GM19397 (cell line): Measurements from ENCODE around the gene ID3.
"Not testable (repeated sequence)": the region's sequence is repeated elsewhere in the genome, so short reads cannot be mapped to it uniquely, and the experiment has no call there.

Source experiments
- ATAC-seq: cut with Tn5 transposase; IDR thresholded peaks from one replicate; pipeline ENCODE4 v1.9.1; 2021; ENCODE audit warnings: mild to moderate bottlenecking, moderate library complexity; ENCODE audit not compliant: unreplicated experiment

The ID3 gene

DNA sequence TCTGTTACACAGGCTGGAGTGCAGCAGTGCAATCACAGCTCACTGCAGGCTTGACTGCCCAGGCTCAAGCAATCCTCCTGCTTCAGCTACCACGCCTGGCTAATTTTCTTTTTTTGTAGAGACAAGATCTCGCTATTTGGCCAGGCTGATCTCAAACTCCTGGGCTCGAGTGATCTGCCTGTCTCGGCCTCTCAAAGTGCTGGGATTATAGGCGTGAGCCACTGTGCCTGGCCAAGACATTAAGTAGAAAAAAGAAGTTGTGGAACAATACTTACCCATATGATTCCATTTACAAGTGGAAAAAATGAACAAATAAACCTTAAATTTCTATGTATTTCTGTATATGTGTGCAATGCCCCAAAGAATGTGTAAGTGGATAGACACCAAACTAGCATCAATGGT is 30.3 kb upstream of the ID3 start:
- ATAC-seq: no peak

DNA sequence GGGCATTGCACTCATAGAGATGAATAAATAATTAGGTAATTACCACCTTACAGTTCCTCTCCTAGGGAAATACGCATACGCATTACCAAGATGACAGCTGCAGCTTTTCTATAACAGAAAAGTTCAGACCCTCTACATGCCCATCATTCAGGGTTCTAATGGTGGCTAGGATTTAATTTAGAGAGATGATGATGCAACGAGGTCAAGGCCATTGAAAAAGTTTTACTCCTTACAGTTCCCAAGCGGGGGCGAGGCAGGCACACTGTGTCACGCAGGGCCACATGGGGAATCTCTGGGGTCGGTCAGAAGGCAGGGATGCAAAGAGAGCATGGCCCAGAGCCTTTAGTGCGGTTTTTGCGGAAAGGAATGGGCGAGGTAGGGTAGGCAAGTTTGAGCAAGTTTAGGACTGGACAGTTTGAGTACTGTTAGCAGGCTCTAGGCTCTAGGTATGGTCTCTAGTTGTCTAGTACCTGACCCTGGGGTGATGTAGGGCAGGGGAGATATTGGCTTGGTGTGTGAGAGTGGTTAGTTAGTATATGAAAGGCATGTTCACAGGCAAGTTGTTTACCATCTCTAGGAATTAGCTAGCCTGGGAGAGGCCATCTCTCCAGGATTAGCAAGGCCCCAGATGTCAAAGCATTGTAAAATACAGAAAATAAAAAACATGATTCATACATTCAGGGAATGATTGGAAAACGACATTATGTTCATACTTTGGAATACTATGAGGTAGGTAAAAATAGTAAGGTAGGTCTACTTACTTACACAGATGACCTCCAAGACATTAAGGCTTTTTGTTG is 29.6 kb upstream of the ID3 start:
- ATAC-seq: no peak

DNA sequence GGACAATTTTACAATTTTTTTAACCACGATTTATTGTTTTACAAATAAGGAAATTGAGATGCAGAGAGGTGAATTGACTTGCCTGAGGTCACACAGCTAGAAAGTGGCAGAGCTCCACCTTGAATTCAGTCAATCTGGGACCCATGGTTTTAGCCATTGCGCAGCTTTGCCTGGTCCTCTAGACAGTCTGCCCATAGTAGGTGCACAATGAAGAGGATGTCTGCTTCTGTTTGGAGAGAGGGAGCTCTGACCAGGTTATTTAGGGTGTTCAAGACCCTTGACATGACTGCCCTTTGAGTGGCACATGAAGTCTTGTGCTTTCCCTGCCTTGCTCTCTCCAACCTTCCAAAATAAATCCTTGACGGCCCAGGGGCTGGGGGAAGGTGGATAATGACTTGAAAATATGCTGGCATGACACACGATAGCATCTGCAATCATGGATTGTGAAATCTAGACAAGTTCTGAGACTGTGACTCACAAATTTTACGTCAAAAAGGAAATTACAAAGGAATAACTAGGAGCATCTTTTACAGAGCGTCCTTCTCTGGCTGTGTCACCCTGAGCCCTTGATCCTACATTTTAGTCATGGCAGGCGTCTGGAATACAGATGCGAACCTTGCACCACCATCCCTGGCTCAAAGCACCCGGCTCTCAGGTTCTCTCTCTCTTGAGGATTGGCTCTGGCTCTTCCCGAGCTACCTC is 26.2 kb upstream of the ID3 start:
- no peak for ATAC-seq

DNA sequence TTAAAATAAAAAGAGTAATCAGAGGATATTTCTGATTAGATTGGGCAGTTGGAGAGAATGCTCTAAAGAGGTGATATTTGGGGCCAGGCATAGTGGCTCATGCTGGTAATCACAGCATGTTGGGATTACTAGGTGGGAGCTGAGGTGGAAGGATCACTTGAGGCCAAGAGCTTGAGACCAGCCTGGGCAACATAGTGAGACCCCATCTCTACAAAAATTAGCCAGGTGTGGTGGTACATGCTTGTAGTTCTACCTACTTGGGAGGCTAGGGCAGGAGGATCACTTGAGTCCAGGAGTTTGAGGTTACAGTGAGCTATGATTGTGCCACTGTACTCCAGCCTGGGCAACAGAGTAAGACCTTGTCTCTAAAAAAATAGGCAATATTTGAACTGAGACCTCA is 24.4 kb upstream of the ID3 start:
- ATAC-seq: not testable (repeated sequence)

DNA sequence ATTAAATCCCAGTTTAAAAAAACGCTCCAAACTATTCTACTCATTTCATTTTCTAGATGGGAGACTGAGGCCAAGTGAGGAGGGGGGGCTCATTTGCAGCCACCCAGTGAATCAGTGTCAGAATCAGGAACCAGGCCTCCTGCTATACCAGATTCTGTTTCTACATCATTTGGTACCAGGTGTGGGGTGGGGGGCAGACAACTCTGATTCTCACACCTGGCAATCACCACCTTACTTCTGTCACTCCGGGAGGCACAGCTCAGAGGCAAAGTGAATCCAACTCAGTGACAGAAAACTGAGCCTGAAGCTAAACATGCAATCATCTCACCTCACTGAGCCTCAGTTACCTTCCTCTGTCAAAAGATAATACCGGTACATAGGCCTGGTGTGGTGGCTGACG is 23.5 kb upstream of the ID3 start:
- no peak for ATAC-seq

DNA sequence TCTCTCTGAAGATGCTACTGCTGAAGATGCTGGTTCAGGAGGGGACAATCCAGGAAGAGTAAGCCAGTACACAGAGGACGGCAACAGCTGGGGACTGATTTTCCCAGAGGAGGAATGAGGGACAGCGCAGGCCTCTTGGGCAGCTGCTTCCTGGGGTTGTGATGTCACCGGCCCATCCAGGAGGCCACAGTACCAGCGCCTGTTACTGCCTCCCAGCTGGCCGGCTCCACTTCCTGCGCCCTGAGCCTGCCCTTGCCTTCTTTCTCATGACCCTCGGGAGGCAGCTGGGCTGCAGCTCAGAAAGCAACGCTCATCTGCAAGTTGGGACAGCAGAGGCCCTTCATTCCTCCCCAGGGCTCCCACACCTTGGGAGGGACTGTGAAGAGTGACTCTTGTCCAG is 21.9 kb upstream of the ID3 start:
- ATAC-seq: no peak

DNA sequence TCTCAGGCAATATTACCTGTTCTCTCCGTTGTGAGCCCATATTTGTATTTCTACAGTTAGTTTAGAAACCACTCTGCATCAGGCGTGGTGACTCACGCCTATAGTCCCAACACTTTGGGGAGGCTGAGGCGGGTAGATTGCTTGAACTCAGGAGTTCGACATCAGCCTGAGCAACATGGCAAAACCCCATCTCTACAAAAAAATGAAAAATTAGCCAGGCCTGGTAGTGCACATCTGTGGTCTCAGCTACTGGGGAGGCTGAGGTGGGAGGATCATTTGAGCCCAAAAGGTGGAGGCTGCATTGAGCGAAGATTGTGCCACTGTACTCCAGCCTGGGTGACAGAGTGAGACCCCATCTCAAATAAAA is 19.7 kb upstream of the ID3 start:
- ATAC-seq: no peak

DNA sequence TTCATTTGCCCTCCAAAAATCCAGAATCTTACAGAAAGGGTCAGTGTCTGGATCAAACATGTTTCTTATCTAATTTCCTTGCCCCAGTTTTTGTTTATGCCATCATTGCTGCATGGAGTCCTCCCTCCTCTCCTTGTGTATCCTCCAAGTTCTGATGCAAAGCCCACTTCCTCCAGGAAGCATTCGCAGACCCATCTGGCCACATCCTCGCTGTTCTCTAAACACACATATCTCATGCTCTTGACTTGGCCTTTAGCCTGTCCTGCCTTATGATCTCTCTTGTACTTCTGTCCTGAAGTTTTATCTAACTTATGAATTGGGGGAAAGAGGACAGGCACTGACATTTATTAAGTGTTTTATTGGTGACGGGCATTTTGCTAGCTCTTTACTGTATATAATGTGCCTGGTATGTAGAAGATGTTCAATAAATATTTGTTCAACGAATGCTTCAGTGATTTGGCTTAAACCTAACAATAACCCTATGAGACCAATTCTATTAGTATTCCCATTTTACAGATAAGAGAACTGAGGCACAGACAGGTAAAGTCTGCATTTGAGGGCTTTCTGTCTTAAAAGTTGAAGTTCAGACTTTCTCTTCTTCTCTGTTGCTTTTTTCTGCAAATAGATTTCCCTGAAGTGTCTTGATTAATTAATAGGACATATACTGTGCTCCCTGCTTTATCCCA is 19.2 kb upstream of the ID3 start:
- no peak for ATAC-seq

DNA sequence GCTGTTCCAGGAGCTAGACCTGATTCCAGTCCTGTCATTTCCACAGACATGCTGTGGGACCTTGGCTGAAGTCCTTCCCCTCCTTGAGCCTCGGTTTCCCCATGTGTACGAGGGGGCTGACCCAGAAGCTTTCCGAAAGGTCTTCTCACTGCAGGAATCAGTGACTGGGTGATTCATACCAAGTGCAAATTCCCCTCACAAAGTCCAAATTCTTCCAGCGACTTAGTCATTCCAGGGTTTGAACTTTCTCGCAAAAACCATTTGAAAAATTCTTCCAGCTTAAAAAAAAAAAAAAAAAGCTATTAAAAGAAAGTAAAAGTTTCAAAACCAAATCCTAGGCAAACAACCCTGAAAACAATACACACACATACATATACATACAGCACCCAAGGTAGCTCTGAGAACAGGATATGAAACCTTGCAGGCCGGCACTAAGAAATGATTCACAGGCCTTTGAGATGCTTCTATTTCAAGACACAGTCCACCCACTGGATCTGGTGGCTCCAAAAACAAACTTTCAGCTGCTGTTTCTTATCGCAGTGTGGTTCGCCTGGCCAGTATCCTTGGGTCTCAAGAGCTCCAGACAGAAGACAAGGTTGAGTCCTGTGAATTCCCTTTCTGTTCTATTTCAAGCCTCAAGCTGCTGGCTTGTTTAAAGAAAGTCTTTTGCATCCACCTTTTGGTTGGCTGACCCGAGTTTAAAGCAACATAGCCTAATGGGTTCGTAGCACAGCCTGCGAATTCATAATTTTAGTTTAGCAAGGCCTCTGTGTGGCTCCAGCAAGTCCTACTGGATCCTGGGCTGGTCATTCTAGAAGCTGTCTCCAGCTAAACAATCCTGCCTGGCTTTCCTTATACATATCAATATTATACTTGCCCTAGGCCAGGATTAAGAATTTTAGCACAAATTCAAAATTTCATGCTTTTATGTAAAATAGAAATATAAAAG is 18.0 kb upstream of the ID3 start:
- ATAC-seq: peak; percentile 75

DNA sequence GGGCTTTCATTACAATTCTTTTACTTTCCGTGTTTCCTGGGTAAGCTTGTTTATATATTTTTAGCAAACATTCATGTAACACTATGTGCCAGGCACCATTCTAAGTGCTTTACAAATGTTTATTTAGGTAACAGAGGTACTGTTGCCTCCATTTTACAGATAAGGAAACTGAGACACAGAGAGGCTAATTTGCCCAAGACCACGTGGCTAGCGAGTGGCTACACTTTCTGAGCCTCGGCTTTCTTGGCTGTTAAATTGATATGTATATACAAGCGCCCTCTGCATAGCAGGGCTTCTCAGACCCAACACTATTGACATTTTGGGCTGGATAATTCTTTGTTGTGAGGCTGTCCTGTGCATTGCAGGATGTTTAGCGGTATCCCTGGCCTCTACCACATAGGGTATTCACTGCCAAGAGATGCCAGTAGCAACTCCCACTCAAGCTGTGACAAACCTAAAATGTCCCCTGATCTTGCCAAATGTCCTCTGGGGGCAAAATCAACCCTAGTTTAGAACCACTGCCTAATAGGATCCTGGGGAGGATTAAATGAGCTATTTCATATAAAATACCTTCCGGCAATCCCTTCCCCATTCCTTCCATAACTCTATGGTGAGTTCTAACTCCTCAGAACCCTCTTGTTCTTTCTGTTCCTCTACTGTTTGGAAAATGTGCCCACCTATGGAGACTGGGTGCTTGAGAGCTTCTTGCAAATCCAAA is 17.2 kb upstream of the ID3 start:
- ATAC-seq: no peak

DNA sequence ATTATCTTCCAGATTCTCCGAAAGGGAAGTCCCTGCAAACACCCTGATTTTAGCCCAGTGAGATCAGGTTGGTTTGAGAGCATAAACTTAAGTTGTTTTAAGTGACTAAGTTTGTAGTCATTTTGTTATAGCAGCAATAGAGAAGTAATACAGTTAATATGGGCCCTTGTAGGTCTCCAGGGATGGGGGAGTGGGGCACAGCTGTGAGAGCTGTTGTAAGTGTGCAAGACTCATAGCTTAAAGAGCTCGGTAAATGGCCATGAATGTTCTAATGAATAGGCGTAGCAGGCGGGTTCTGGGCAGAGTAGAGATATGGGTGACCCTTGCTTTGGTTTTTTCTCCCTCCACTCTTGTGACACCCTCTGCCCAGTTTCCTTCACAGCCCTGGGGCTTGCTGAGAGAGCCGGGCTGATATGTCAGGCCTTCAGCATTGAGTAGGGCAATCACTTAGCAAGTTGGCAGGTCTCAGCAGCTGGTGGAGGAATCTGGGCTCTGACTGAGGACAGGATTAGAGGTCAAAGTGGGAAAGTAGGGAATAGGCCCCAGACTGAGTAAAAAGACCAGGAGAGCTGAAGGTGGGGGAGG is 16.0 kb upstream of the ID3 start:
- ATAC-seq: no peak

DNA sequence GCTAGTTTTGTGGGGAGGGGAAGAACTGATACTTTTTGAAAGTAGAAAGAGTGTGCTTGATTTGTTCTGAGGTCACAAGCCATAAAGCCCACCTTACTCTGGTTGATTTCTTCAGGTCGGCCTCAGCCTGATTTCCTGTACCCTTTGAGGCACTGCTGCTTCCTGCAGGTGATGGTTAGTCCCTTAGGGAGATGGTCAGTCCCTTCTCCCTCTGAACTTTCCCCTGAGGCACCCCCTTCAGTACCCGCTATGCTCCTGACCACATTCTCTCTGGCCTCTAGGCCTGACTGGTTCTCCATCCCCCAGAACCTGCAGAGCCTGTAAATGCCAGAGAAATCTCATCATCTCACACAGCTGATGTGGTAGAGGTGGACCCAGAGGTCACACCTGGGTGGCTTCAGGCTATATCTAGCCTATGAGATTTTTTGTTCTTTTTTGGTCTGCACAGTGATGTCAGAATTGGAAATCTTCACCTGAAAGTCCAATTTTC is 15.0 kb upstream of the ID3 start:
- ATAC-seq: no peak

DNA sequence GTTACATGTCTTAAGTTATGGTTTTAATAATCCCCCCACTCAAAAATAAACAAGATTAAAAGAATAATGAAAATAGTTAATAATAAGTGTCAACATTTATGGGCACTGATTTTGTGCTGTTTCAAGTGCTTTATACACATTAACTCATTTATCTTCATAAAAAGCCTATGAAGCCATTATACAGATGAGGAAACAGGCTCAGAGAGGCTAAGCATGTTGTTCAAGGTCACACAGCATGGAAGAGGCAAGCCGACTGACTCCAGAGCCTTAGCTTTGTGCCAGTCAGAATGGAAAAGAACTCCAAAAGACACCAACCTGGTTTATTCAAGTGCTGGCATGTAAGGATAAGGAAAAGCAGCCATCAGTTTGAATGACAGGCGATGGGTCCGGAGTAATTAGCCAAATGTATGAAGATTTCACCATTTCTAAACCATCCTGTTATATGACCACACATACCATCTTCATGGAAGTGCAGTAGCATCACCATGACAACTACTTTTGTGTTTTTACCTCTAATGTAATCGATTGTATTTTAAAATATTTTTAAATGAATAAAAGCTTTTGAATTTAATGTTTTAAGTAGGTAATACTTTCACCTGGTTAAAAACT is 14.4 kb upstream of the ID3 start:
- no peak for ATAC-seq

DNA sequence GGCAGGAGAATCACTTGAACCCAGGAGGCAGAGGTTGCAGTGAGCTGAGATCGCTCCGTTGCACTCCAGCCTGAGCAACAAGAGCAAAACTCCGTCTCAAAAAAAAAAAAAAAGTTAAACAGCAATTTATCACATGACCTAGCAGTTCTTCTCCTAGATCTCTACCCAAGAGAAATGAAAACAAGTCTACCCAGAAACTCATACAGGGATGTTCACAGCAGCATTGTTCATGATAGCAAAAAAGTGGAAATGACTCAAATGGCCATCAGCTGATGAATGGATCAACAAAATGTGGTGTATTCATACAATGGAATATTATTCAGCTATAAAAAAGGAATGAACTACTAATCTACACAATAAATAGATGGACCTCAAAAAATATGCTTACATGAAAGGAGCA is 12.2 kb upstream of the ID3 start:
- no peak for ATAC-seq

DNA sequence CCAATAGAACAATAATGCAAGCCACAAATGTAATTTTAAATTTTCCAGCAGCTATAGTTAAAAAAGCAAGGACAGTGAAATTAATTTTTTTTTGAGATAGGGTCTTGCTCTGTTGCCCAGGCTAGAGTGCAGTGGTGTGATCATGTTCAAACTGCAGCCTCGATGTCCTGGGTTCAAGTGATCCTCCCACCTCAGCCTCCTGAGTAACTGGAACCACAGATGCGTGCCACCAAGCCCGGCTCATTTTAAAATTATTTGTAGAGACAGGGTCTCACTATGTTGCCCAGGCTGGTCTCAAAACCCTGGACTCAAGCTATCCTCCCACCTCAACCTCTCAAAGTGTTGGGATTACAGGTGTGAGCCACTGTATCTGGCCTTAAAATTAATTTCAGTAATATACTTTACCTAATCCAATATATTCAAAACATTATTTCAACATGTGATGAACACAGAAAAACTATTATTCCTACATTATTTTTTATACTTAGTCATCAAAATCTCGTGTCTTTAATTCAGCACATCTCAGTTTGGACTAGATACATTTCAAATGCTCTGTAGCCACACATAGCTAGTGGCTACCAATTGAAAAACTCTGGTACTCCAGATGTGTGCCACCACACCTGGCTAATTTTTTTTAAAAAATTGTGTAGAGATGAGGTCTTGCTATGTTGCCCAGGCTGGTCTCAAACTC is 10.8 kb upstream of the ID3 start:
- no peak for ATAC-seq

DNA sequence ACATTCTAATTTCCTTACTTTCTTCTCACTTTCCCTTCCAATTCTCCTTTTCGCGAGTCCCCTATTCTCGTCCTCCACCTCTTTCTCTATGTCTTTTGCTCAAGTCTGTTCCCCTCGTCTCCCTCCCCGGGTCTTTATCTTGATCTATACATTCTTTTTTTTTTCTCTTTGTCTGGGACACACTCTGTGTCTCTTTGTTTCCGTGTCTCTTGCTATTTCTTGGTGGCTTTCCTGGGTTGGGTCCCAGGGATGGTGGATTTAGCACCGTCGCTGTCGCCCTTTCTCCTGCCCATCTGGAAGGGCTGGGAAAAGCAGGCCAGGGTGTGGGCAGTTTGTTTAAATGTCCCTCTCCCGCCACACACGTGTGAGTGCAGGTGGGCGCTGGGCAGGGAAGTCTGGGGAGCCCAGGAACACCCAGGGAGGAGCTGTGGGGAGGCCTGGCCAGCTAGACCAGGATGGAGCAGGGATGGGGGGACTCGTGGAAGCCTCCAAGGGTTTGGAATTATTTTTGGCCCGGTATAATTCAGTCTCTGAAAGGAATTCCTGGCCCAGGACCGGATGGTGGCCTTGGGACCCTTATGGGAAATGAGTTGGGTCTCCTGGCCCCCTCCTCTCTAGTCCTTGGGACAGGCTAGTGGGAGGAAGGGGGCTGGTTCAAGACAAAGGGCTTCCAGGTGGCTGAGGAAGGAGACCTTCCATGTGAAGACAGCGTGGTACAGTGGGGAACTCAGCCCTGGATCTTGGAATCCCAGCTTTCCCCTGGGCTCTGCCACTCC is 9.5 kb upstream of the ID3 start:
- no peak for ATAC-seq

DNA sequence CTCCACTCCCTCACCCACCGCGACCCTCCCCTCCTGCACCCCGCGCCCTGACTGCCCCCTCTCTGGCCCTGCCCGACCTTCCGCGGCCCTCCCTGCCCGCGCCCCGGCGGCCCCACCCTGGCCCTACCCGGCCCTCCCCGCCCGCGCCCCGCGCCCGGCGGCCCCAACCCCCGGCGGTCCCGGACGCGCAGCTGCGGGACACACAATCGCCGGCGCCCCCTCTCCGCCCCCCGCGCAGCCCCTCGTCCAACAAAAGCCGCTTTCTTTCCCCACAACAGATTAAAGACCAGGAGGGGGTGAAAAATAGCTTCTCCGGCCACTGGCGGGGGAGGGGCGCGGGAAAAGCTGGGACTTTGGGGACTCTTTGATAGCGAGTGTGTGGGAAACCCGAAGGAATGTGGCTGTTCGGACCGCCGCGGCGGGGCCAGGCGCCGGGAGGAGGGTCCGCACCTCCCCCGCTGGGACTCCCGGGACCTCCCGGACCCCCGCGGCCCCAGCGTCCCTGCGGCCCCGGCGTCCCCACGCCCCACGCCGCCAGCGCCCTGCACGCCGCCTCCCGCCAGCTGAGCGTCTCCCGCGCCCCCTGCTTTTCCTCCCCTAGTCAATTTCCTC is 8.8 kb upstream of the ID3 start:
- no peak for ATAC-seq

DNA sequence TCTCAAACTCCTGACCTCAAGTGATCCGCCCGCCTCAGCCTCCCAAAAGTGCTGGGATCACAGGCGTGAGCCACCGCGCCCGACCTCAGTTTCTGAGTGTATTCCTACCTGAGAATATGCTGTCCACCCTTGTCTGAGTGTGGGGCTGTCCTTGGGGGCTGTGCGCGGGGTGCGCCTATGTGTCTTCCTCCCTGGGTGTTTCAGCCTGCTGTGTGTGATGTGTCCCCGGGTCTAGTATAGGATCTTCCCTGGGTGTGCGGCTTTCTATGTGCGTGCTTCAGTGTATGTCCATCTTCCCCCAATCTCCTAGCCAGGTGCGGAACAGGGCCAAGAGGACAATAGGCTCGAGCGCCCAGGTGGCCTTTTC is 8.3 kb upstream of the ID3 start:
- no peak for ATAC-seq
